HepG2 (cell line): ENCODE results near the gene YIF1A. TPM values are rescaled to one million over a fixed set of nuclear protein-coding genes. Genes with fewer than 3 reads are reported as not detected.

Experiments
- ARNT2 ChIP-seq: sonication (generic); formaldehyde crosslinking; IDR thresholded peaks from 2 replicates; pipeline ENCODE4 v1.8.0; 2022; ENCODE audit warnings: mild to moderate bottlenecking, low read depth, missing genetic modification reagents, moderate library complexity
- GTF3A ChIP-seq: sonication (generic); formaldehyde crosslinking; conservative IDR thresholded peaks from 2 replicates; pipeline ENCODE4 v1.4.0; 2020; ENCODE audit warnings: mild to moderate bottlenecking, missing genetic modification reagents
- IKZF5 ChIP-seq: IDR thresholded peaks from 2 replicates; pipeline ENCODE4 v1.6.1; 2018; ENCODE audit warnings: missing genetic modification reagents, mild to moderate bottlenecking, missing compliant biosample characterization
- KLF6 ChIP-seq: IDR thresholded peaks from 2 replicates; pipeline ENCODE4 v1.8.0; 2016; ENCODE audit warnings: missing biosample characterization, missing genetic modification reagents
- NFE2L2 ChIP-seq: fragments of 150-350 bp; IDR thresholded peaks from 2 replicates; pipeline ENCODE4 v1.6.1; 2014; ENCODE audit warnings: low read length
- NR2F1 ChIP-seq, 2 experiments: fragments of 450-650 bp in 1 of 2; formaldehyde crosslinking in 1 of 2; IDR thresholded peaks; 2 replicates each; pipeline versions ENCODE4 v1.5.0 to v1.6.1; 2016 to 2020; ENCODE audit warnings: mild to moderate bottlenecking in 1 of 2, missing compliant biosample characterization in 1 of 2, missing genetic modification reagents in 1 of 2, moderate library complexity in 1 of 2
- PHF5A ChIP-seq: IDR thresholded peaks from one replicate; pipeline ENCODE4 v1.6.1; 2018; ENCODE audit warnings: low read depth, missing genetic modification reagents; ENCODE audit not compliant: unreplicated experiment
- PRDM15 ChIP-seq: sonication (generic); formaldehyde crosslinking; IDR thresholded peaks from 2 replicates; pipeline ENCODE4 v1.4.0; 2020; ENCODE audit warnings: missing genetic modification reagents
- RARG ChIP-seq: sonication (generic); formaldehyde crosslinking; IDR thresholded peaks from 2 replicates; pipeline ENCODE4 v1.4.0; 2020; ENCODE audit warnings: low read depth, mild to moderate bottlenecking, missing genetic modification reagents
- RCOR2 ChIP-seq: IDR thresholded peaks from 2 replicates; pipeline ENCODE4 v1.6.1; 2016; ENCODE audit warnings: missing biosample characterization, missing genetic modification reagents
- YEATS4 ChIP-seq: sonication (generic); formaldehyde crosslinking; IDR thresholded peaks from 2 replicates; pipeline ENCODE4 v1.4.0; 2020; ENCODE audit warnings: missing genetic modification reagents, borderline replicate concordance
- ZEB1 ChIP-seq: IDR thresholded peaks from 2 replicates; pipeline ENCODE4 v1.6.1; 2012; ENCODE audit warnings: mild to moderate bottlenecking, low read depth, inconsistent platforms; ENCODE audit not compliant: insufficient replicate concordance
- ZFAT ChIP-seq: sonication (generic); formaldehyde crosslinking; conservative IDR thresholded peaks from 2 replicates; pipeline ENCODE4 v1.8.1; 2023; ENCODE audit warnings: missing genetic modification reagents, inconsistent platforms
- ZFYVE20 ChIP-seq: sonication (generic); formaldehyde crosslinking; IDR thresholded peaks from 2 replicates; pipeline ENCODE4 v1.8.0; 2023; ENCODE audit warnings: low read depth, mild to moderate bottlenecking, moderate library complexity, missing genetic modification reagents, borderline replicate concordance
- ZKSCAN1 ChIP-seq: fragments of 150-350 bp; IDR thresholded peaks from 2 replicates; pipeline ENCODE4 v1.6.1; 2014; ENCODE audit warnings: low read length
- ZKSCAN8 ChIP-seq: IDR thresholded peaks from 2 replicates; pipeline ENCODE4 v1.6.1; 2016; ENCODE audit warnings: borderline replicate concordance, missing genetic modification reagents, missing compliant biosample characterization
- ZNF33B ChIP-seq: sonication (generic); formaldehyde crosslinking; IDR thresholded peaks from 2 replicates; pipeline ENCODE4 v1.5.1; 2020; ENCODE audit warnings: mild to moderate bottlenecking, missing genetic modification reagents
- ZNF576 ChIP-seq: sonication (generic); formaldehyde crosslinking; IDR thresholded peaks from 2 replicates; pipeline ENCODE4 v1.4.0; 2020; ENCODE audit warnings: mild to moderate bottlenecking, missing genetic modification reagents
- ZNF597 ChIP-seq: sonication (generic); formaldehyde crosslinking; IDR thresholded peaks from 2 replicates; pipeline ENCODE4 v1.5.0; 2020; ENCODE audit warnings: missing genetic modification reagents
- ZNF615 ChIP-seq: sonication (generic); formaldehyde crosslinking; IDR thresholded peaks from 2 replicates; pipeline ENCODE4 v1.5.0; 2020; ENCODE audit warnings: mild to moderate bottlenecking, missing genetic modification reagents, borderline replicate concordance
- ZNF839 ChIP-seq: sonication (generic); formaldehyde crosslinking; IDR thresholded peaks from 2 replicates; pipeline ENCODE4 v1.4.0; 2020; ENCODE audit warnings: missing genetic modification reagents, mild to moderate bottlenecking, borderline replicate concordance
- polyA plus RNA-seq, 8 experiments: library from polyadenylated mRNA; depleted of rRNA in 3 of 8; stranded (reverse) in 7 of 8; unstranded in 1 of 8; fragments of >200 nt; fragmentation: Illumina TruSeq in 4 of 8; extraction: Trizol in 4 of 8; gene quantifications; 2 replicates each; pipeline versions ENCODE4 v1.2.1 to v1.2.3, GENCODE V29; 2011 to 2016; ENCODE audit warnings: low read depth in 4 of 8, missing spikeins in 1 of 8, mixed read lengths in 1 of 8; ENCODE audit not compliant: insufficient read depth in 1 of 8
- total RNA-seq, 5 experiments: library from RNA; depleted of rRNA; stranded (reverse); fragments of >200 nt; fragmentation: Illumina TruSeq; extraction: Trizol; gene quantifications; 2 replicates each; pipeline ENCODE4 v1.2.3, GENCODE V29; 2016; ENCODE audit warnings: low read depth in 1 of 5
- TF ChIP-seq, protein P1 (sequence below): sonication (generic); formaldehyde crosslinking; IDR thresholded peaks from 2 replicates; pipeline ENCODE4 v1.4.0; 2020; ENCODE audit warnings: missing genetic modification reagents, low read depth, mild to moderate bottlenecking, borderline replicate concordance

Gene YIF1A
- total and polyA plus RNA-seq, 2 of the 13 experiments (the other 11 are each of a cell fraction or from before 2014, with no cell fraction given), result 133 to 145 TPM

DNA sequence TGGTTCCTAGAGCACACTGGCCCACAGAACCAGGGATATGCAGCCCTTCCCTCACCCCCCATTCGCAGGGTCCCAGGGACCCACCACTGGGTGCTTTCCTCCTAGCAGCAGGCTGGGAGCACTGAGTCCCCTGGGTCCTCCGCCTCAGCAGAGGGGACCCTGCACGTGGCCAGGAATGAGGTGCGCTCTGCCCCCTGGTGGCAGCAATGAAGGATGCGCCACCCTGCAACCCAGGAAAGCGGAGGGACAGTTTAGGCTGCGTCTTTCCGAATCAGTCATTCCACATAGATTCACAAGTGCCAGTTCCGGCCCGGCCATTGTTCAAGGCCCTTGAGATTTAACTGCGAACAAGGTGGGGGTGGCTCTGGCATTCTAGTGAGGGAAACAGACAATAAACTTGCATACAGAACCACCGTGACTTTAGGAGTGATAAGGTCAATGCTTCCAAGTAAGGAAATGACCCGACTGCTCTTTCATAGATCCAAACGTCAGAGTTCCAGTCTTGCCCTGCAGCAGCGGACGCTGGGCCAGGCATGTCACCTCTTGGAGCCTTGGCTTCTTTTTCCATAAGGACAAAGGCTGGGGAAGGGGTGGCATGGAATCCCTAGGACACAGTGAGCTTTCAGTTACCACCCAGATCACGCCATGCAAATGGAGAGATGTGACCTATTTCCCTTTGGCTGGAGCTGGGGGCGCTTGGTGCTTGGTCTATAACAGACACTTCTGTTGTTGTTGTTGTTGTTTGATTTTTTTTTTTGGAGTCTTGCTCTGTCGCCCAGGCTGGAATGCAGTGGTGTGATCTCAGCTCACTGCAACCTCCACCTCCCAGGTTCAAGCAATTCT, 39.6 kb upstream of the YIF1A start (continued):
- TF ChIP-seq NR2F1 (CRISPR knock-in tag; IDR thresholded peaks at IDR 0.05), result no peak
- TF ChIP-seq ZKSCAN1, result no peak
- TF ChIP-seq ZNF33B (CRISPR knock-in tag), result no peak
- TF ChIP-seq PHF5A (CRISPR knock-in tag), result no peak
- no peak for TF ChIP-seq ZNF597 (CRISPR knock-in tag)
- TF ChIP-seq ZNF839, result no peak
- no peak for TF ChIP-seq PRDM15 (CRISPR knock-in tag)
- TF ChIP-seq KLF6 (CRISPR knock-in tag), result peak; percentile 89
- TF ChIP-seq YEATS4 (CRISPR knock-in tag), result peak; percentile 93
- TF ChIP-seq RCOR2 (CRISPR knock-in tag), result peak; percentile 55; the same call in 1 of the 2 replicates
- no peak for TF ChIP-seq NFE2L2
- peak; percentile 72 for TF ChIP-seq ZKSCAN8 (CRISPR knock-in tag)
- TF ChIP-seq IKZF5 (CRISPR knock-in tag), result peak; percentile 86; the same call in 1 of the 2 replicates
- peak; percentile 47 for TF ChIP-seq ZEB1
- peak; percentile 97; the same call in 1 of the 2 replicates for TF ChIP-seq ZNF615
- TF ChIP-seq RARG (CRISPR knock-in tag), result no peak
- TF ChIP-seq ZFAT (CRISPR knock-in tag), result no peak
- TF ChIP-seq ARNT2, result no peak; the same call in 1 of the 2 replicates
- TF ChIP-seq, protein P1, sequence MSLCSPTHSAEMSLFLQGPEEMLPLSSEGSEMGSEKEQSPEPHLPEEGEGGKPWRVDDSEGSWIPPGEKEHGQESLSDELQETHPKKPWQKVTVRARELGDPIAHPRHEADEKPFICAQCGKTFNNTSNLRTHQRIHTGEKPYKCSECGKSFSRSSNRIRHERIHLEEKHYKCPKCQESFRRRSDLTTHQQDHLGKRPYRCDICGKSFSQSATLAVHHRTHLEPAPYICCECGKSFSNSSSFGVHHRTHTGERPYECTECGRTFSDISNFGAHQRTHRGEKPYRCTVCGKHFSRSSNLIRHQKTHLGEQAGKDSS (CRISPR knock-in tag), result peak; percentile 74; the same call in 1 of the 2 replicates
- TF ChIP-seq ZFYVE20 (CRISPR knock-in tag), result no peak
- TF ChIP-seq GTF3A (CRISPR knock-in tag), result no peak
- no peak for TF ChIP-seq ZNF576
